T-cell (primary cell): ENCODE data around the gene PPP1R13B. TPM values are rescaled to one million over a fixed set of nuclear protein-coding genes. Genes with fewer than 3 reads are reported as not detected.

ENCODE experiments used
- ATAC-seq, 4 experiments: fragments of 200-7000 bp in 3 of 4; fragments of 150-1000 bp in 1 of 4; cut with Tn5 transposase; replicated peaks in 1 of 4; 1 replicate in 3 of 4; 2 replicates in 1 of 4; pipeline ENCODE4 v1.10.0; 2021; ENCODE audit warnings: moderate library complexity in 3 of 4, mild to moderate bottlenecking in 2 of 4, moderate number of reproducible peaks in 1 of 4
- CTCF ChIA-PET, 2 donors: fragments of 300-600 bp; sonication (Branson Sonifier 250); formaldehyde crosslinking; loops; one replicate each; lab custom pipeline; 2022; ENCODE audit warnings: antibody characterized with exemption in 2 of 2; lab: Charles Lee
- POLR2A ChIA-PET, 2 donors: fragments of 300-600 bp; sonication (Branson Sonifier 250); formaldehyde crosslinking; loops; one replicate each; lab custom pipeline; 2022; ENCODE audit warnings: antibody characterized with exemption in 2 of 2; lab: Charles Lee
- DNase-seq, 35 experiments: peaks; one replicate each; pipeline versions ENCODE4 v3.0.0 to v3.0.0-alpha.2; 2013 to 2023
- H3K27ac ChIP-seq: one replicate; pipeline ENCODE4 v1.5.1; 2013; ENCODE audit warnings: low read length
- H3K27me3 ChIP-seq, 2 experiments: replicated peaks in 1 of 2; 1 replicate in 1 of 2; 2 replicates in 1 of 2; pipeline versions ENCODE4 v1.6.1 to v1.7.0; 2013; ENCODE audit warnings: low read length in 1 of 2, mixed read lengths in 1 of 2; ENCODE audit not compliant: control insufficient read depth in 2 of 2, insufficient read depth in 2 of 2; ENCODE audit errors: extremely low read depth in 1 of 2
- H3K36me3 ChIP-seq, 2 donors: 1 replicate in 1 of 2; 2 replicates in 1 of 2; pipeline versions ENCODE4 v1.6.1 to v1.7.0; 2013; ENCODE audit warnings: low read length in 1 of 2; ENCODE audit not compliant: control insufficient read depth in 2 of 2, insufficient read depth in 1 of 2; ENCODE audit errors: extremely low read depth in 1 of 2
- H3K4me1 ChIP-seq, 2 experiments: 1 replicate in 1 of 2; 2 replicates in 1 of 2; pipeline versions ENCODE4 v1.6.1 to v1.7.0; 2013; ENCODE audit warnings: low read length in 2 of 2, mixed read lengths in 1 of 2; ENCODE audit not compliant: insufficient read depth in 2 of 2, control insufficient read depth in 1 of 2; ENCODE audit errors: extremely low read depth in 1 of 2
- H3K4me3 ChIP-seq, 2 donors: 1 replicate in 1 of 2; 2 replicates in 1 of 2; pipeline versions ENCODE4 v1.5.1 to v1.7.0; 2013; ENCODE audit warnings: mild to moderate bottlenecking in 2 of 2, low read length in 1 of 2, moderate library complexity in 1 of 2; ENCODE audit not compliant: control insufficient read depth in 1 of 2; ENCODE audit errors: extremely low read depth in 1 of 2
- H3K9me3 ChIP-seq: 2 replicates; pipeline ENCODE4 v1.7.0; 2013
- H3K27ac Mint-ChIP-seq, 2 donors: one replicate each; pipeline ENCODE4 v1.8.0; 2020 to 2021; ENCODE audit warnings: mild to moderate bottlenecking in 2 of 2, mixed read lengths in 2 of 2
- H3K27me3 Mint-ChIP-seq, 2 donors: one replicate each; pipeline ENCODE4 v1.8.0; 2021 to 2022; ENCODE audit warnings: mixed read lengths in 2 of 2
- H3K36me3 Mint-ChIP-seq: one replicate; pipeline ENCODE4 v1.8.0; 2021; ENCODE audit warnings: mixed read lengths
- H3K4me1 Mint-ChIP-seq, 3 donors: one replicate each; pipeline ENCODE4 v1.8.0; 2020 to 2022; ENCODE audit warnings: mixed read lengths in 3 of 3, mild to moderate bottlenecking in 1 of 3
- H3K4me3 Mint-ChIP-seq, 3 donors: one replicate each; pipeline ENCODE4 v1.8.0; 2020 to 2022; ENCODE audit warnings: mild to moderate bottlenecking in 3 of 3, mixed read lengths in 3 of 3, moderate library complexity in 3 of 3
- H3K9me3 Mint-ChIP-seq, 3 donors: one replicate each; pipeline ENCODE4 v1.8.0; 2020 to 2022; ENCODE audit warnings: mixed read lengths in 3 of 3
- WGBS: methylation state at CpG from one replicate; pipeline ENCODE4 v1.1.5; 2013; ENCODE audit warnings: missing lambda C conversion rate; ENCODE audit not compliant: insufficient coverage; 5-methylcytosine and 5-hydroxymethylcytosine counted together
- total RNA-seq, 35 experiments: library from RNA in 6 of 35; stranded (reverse) in 6 of 35; fragments of 120-200 nt in 1 of 35; gene quantifications; one replicate each; pipeline versions ENCODE4 v1.2.1 to v1.2.4 and lab custom pipeline; 2013 to 2026

Gene PPP1R13B
- total RNA-seq, 5 donors from 2014 or later (not counting 1 experiment from before 2014, with no cell fraction given) = 23.8 to 32.4 (median 29.9) TPM

DNA sequence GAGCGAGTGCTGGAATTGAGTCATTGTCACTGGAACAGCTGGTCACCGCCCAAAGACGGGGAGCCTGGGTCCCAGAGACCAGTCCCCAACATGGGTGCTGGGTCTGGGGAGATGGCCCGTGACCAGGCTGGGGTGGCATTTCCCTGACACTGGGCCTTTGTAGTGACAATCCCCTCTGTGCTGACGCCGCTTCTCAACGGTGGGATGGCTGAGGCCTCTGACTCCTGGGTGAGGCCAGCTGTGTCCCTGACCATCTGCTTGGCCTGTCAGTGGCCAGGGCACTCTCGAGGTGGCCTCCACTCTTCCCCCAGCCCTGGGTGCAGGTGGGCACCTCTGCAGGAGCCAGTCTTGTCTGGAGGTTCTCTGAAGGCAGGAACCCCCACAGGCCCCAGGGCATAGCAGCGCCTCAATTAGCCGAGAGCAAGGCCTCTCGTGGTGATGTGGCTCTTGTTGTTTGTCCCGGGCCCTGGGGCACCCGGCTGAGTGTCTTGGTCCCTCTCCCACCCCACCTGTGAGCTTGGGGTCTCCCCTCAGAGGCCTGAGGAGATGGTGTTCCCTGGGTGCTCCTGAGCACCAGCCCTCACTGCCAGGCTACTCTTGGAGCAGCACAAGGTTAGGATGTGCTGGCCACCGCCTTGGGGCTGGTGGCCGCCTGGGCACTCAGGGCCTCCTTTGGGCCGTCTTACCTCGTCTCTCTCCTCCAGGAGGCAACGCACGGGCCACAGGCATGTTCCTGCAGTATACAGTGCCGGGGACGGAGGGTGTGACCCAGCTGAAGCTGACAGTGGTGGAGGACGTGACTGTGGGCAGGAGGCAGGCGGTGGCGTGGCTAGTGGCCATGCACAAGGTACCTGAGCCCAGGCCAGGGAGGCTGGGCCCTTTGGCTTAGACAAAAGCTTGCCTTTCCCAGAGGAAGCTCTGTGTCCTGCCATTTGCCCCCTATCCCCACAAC, 115.2 kb downstream of the PPP1R13B start:
- no peaks in the 10 kb centered on the region for H3K9me3 ChIP-seq
- POLR2A ChIA-PET = no interaction called here
- no peaks in the 10 kb centered on the region for H3K27me3 ChIP-seq
- Mint-ChIP-seq H3K4me3 (no peak overlapping the region), H3K36me3 (peaks cover 26% of the 10 kb centered on the region), H3K9me3 (no peaks in the 10 kb centered on the region), H3K4me1 (no peaks in the 10 kb centered on the region), H3K27me3 (no peaks in the 10 kb centered on the region), H3K27ac (no peak overlapping the region)
- no peak overlapping the region for H3K27ac ChIP-seq
- H3K36me3 ChIP-seq = peaks cover 17 to 41% of the 10 kb centered on the region in 2 donors
- CTCF ChIA-PET = no interaction called here
- ATAC-seq (no peak), DNase-seq (no peak)
- no peak overlapping the region for H3K4me3 ChIP-seq
- WGBS = 97% methylated on average over 19 of the region's 24 CpGs
- no peaks in the 10 kb centered on the region for H3K4me1 ChIP-seq

DNA sequence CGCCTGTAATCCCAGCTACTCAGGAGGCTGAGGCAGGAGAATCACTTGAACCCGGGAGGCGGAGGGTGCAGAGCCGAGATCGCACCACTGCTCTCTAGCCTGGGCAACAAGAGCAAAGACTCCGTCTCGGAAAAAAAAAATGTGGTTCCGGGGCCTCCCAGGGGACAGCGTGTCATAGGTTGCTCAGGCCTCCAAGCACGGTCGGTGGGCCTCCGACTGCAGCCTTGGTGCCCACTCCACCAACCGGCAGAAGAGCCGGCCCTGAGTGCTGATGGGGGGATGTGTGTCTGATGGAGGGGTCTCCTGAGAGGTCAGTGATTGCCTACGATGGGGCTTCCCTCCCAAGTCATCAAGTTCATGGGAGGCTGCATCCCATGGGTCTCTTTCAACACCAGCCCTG, 115.9 kb downstream of the PPP1R13B start:
- no peaks in the 10 kb centered on the region for H3K4me1 ChIP-seq
- H3K27ac ChIP-seq = no peak overlapping the region
- CTCF ChIA-PET = no interaction called here
- POLR2A ChIA-PET = no interaction called here
- Mint-ChIP-seq H3K4me1 (no peaks in the 10 kb centered on the region), H3K27me3 (no peaks in the 10 kb centered on the region), H3K9me3 (no peaks in the 10 kb centered on the region), H3K36me3 (peaks cover 21% of the 10 kb centered on the region), H3K27ac (no peak overlapping the region), H3K4me3 (no peak overlapping the region)
- no peak overlapping the region for H3K4me3 ChIP-seq
- no peak for ATAC-seq
- no peak for DNase-seq
- no peaks in the 10 kb centered on the region for H3K27me3 ChIP-seq
- WGBS = 98% methylated on average over 5 of the region's 15 CpGs
- H3K9me3 ChIP-seq = no peaks in the 10 kb centered on the region
- H3K36me3 ChIP-seq = peaks cover 17 to 34% of the 10 kb centered on the region in 2 donors

DNA sequence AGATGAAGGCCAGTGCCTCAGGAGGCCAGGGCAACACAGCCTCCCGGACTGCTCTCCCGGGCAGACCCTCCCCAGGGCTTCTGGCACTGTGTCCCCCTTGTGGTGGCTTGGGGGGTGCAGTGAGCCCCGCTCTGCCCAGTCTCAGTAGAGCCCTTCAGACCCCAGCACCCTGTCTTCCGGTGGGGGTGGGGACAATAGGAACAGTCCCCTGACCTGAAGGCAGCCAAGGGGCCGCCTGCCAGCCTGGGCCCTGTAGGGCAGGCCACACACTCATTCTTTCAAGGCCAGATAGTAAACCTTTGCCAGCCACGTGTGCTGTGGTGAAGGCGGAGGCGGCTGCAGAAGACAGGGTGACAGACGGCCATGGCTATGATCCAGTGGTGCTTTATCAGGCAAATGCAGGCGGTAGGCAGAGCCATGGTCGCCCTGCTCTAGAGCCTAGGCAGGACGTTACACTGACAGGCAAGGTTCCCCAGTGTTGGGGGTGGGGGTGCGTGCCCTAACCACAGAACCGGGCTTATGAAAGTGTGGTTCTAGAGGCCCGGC, 116.8 kb downstream of the PPP1R13B start:
- no peak overlapping the region for H3K27ac ChIP-seq
- no peaks in the 10 kb centered on the region for H3K4me1 ChIP-seq
- no peak overlapping the region for H3K4me3 ChIP-seq
- Mint-ChIP-seq H3K36me3 (peaks cover 21% of the 10 kb centered on the region), H3K27ac (no peak overlapping the region), H3K27me3 (no peaks in the 10 kb centered on the region), H3K4me3 (no peak overlapping the region), H3K9me3 (no peaks in the 10 kb centered on the region), H3K4me1 (no peaks in the 10 kb centered on the region)
- CTCF ChIA-PET = no interaction called here
- no peaks in the 10 kb centered on the region for H3K9me3 ChIP-seq
- no peak for DNase-seq
- peaks cover 15 to 28% of the 10 kb centered on the region in 2 donors for H3K36me3 ChIP-seq
- WGBS = 93% methylated on average over 11 of the region's 15 CpGs
- H3K27me3 ChIP-seq = no peaks in the 10 kb centered on the region
- POLR2A ChIA-PET = no interaction called here
- ATAC-seq = no peak

DNA sequence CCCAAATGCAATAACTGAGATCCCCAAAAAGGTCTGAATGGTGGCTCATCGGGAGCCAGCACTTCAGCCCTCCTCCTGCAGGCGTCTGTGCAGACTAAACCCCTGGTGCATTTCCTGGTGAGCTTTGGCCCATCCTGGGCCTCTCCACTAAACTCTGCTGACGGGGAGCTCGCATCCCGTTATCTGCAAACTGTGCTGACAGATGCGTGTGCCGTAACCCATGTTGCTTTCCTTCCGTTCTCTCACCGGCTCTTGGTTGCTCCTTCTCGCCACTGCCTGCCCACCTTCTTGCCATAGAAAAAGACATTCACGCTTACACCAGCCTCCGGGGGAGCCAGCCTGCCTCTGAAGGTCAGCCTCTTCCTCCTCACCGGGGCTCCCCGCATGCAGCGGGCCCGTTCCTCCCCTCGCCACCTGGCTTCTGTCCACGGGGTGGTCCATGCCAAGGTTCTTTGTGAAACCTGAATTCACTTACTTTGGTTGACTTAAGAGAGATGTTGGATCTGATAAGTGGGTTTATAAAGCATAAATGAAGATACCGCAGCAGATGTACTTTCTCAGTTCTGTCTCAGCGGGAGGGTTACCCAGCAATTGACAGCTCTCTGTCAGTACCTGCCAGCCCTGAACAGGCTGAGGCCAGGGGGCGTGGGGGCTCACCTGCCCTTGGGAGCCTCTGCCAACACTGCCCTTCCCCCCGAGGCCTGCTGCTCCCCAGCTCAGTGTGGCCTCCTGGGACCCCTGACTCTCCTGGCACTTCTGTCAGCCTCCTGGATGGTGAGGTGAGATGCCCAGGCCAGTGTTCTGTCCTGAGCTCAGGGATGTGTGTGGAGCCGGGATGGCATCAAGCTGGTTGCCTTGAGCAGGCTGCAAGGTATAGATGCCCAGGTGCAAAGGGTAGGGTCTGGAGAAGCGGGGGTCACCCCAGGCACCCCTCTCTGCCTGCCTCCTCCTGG, 117.6 kb downstream of the PPP1R13B start:
- POLR2A ChIA-PET = no interaction called here
- CTCF ChIA-PET = no interaction called here
- Mint-ChIP-seq H3K4me3 (no peak overlapping the region), H3K27me3 (no peaks in the 10 kb centered on the region), H3K9me3 (no peaks in the 10 kb centered on the region), H3K36me3 (peaks cover 21% of the 10 kb centered on the region), H3K4me1 (no peaks in the 10 kb centered on the region), H3K27ac (no peak overlapping the region)
- 91% methylated on average over 18 of the region's 24 CpGs for WGBS
- no peak overlapping the region for H3K27ac ChIP-seq
- ATAC-seq (no peak), DNase-seq (no peak)
- H3K4me3 ChIP-seq = no peak overlapping the region
- H3K4me1 ChIP-seq = no peaks in the 10 kb centered on the region
- no peaks in the 10 kb centered on the region for H3K27me3 ChIP-seq
- peaks cover 11 to 25% of the 10 kb centered on the region in 2 donors for H3K36me3 ChIP-seq
- H3K9me3 ChIP-seq = no peaks in the 10 kb centered on the region

DNA sequence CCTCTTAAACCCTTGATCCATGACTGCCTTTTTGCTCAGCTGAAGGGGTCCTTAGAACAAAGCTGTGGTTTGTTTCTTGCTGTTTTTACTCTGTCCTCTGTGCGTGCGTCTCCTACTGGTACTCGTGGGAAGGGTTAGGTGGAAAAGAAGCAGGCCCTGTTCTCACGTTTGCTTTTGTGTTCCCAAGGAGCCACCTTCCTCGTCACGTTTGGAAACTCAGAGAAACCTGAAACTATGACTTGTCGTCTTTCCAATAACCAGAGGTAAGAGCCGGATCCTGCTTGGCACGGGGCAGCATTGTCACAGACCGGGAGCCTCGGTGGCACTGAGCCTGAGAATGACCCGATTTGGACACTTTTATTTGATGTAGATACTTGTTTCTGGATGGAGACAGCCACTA, 118.7 kb downstream of the PPP1R13B start:
- Histone ChIP-seq H3K27me3 (no peaks in the 10 kb centered on the region), H3K4me1 (no peaks in the 10 kb centered on the region), H3K4me3 (no peak overlapping the region), H3K27ac (no peak overlapping the region), H3K9me3 (no peaks in the 10 kb centered on the region), H3K36me3 (peaks cover 12 to 23% of the 10 kb centered on the region in 2 donors)
- Mint-ChIP-seq H3K4me3 (no peak overlapping the region), H3K27ac (no peak overlapping the region), H3K9me3 (no peaks in the 10 kb centered on the region), H3K27me3 (no peaks in the 10 kb centered on the region), H3K36me3 (peaks cover 18% of the 10 kb centered on the region), H3K4me1 (no peaks in the 10 kb centered on the region)
- WGBS = 94% methylated on average over 11 of the region's 12 CpGs
- POLR2A ChIA-PET = no interaction called here
- ATAC-seq (no peak), DNase-seq (no peak)
- CTCF ChIA-PET = no interaction called here

DNA sequence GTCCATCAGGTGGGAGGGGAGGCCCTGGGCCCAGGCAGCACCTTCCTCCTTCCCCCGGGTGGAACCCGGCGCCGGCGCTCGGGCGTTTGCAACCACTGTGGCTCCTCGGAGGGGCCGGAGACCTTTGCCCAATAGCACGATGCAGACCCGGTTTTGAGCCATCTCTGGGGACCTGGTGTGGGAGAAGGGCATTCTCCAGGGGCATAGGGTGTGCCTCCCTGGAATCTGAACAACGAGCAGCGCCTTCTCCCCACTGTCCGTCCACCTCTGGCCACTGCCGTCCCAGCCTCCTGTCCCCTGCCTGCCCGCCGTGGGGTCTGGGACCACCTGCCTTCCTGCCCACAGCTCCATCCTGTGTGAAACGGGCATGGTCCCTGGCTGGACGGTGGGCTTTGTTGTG, 119.2 kb downstream of the PPP1R13B start:
- no peak for DNase-seq
- Mint-ChIP-seq H3K9me3 (no peaks in the 10 kb centered on the region), H3K4me1 (no peaks in the 10 kb centered on the region), H3K27ac (no peak overlapping the region), H3K27me3 (no peaks in the 10 kb centered on the region), H3K4me3 (no peak overlapping the region), H3K36me3 (peaks cover 18% of the 10 kb centered on the region)
- H3K36me3 ChIP-seq = peaks cover 14 to 17% of the 10 kb centered on the region in 2 donors
- H3K27me3 ChIP-seq = no peaks in the 10 kb centered on the region
- 92% methylated on average over 16 of the region's 19 CpGs for WGBS
- H3K4me3 ChIP-seq = no peak overlapping the region
- H3K9me3 ChIP-seq = no peaks in the 10 kb centered on the region
- POLR2A ChIA-PET = no interaction called here
- H3K27ac ChIP-seq = no peak overlapping the region
- ATAC-seq = no peak
- no peaks in the 10 kb centered on the region for H3K4me1 ChIP-seq
- CTCF ChIA-PET = no interaction called here
